T-helper 2 cell treated with Interferon-gamma antibody and Interleukin-4, amounts not matched to agents 5 μg/mL and 100 μg/mL, for 36 hours (primary cell): ENCODE results near the gene SDF2.
A peak's percentile ranks its signal among the peaks of the same experiment; 100 is the strongest.

ENCODE experiments used
- DNase-seq: peaks from one replicate; pipeline ENCODE4 v3.0.0; 2021; ENCODE audit warnings: low spot score
- H3K27ac Mint-ChIP-seq: one replicate; pipeline ENCODE4 v1.8.0; 2021; ENCODE audit warnings: mild to moderate bottlenecking, mixed read lengths
- H3K27me3 Mint-ChIP-seq: one replicate; pipeline ENCODE4 v1.8.0; 2021; ENCODE audit warnings: low read depth, mixed read lengths
- H3K36me3 Mint-ChIP-seq: one replicate; pipeline ENCODE4 v1.8.0; 2021; ENCODE audit warnings: low read depth, mixed read lengths
- H3K4me1 Mint-ChIP-seq: one replicate; pipeline ENCODE4 v1.8.0; 2021; ENCODE audit warnings: low read depth, mixed read lengths
- H3K4me3 Mint-ChIP-seq: one replicate; pipeline ENCODE4 v1.8.0; 2022; ENCODE audit warnings: mild to moderate bottlenecking, moderate library complexity, mixed read lengths
- H3K9me3 Mint-ChIP-seq: one replicate; pipeline ENCODE4 v1.8.0; 2021; ENCODE audit warnings: mixed read lengths

Gene SDF2

GRCh38 chr17:28700278-28700677 lies 38.6 kb upstream of the SDF2 start:
- Mint-ChIP-seq H3K9me3 (no peaks in the 10 kb centered on the region), H3K27ac (no peak overlapping the region), H3K4me1 (no peaks in the 10 kb centered on the region), H3K36me3 (peaks cover 56% of the 10 kb centered on the region), H3K4me3 (no peak overlapping the region), H3K27me3 (no peaks in the 10 kb centered on the region)
- no peak for DNase-seq

- Mint-ChIP-seq H3K27ac (no peak overlapping the region), H3K36me3 (peaks cover 63% of the 10 kb centered on the region), H3K4me1 (no peaks in the 10 kb centered on the region), H3K27me3 (no peaks in the 10 kb centered on the region), H3K4me3 (no peak overlapping the region), H3K9me3 (no peaks in the 10 kb centered on the region)
- DNase-seq = no peak
Observed at GRCh38 chr17:28698253-28698941, 36.7 kb upstream of the SDF2 start.

- Mint-ChIP-seq H3K27ac (no peak overlapping the region), H3K27me3 (no peaks in the 10 kb centered on the region), H3K36me3 (peaks cover 67% of the 10 kb centered on the region), H3K4me1 (no peaks in the 10 kb centered on the region), H3K4me3 (no peak overlapping the region), H3K9me3 (no peaks in the 10 kb centered on the region)
- no peak for DNase-seq
Observed at GRCh38 chr17:28693869-28694268, 32.2 kb upstream of the SDF2 start.

- DNase-seq = no peak
- H3K4me1 Mint-ChIP-seq = no peaks in the 10 kb centered on the region
- H3K27ac Mint-ChIP-seq = no peak overlapping the region
- H3K4me3 Mint-ChIP-seq = no peak overlapping the region
- H3K9me3 Mint-ChIP-seq = no peaks in the 10 kb centered on the region
- H3K27me3 Mint-ChIP-seq = no peaks in the 10 kb centered on the region
- peaks cover 70% of the 10 kb centered on the region for H3K36me3 Mint-ChIP-seq
Observed at GRCh38 chr17:28689011-28689410, 27.3 kb upstream of the SDF2 start.

GRCh38 chr17:28688481-28688880 lies 26.8 kb upstream of the SDF2 start:
- Mint-ChIP-seq H3K36me3 (peaks cover 68% of the 10 kb centered on the region), H3K27me3 (no peaks in the 10 kb centered on the region), H3K9me3 (no peaks in the 10 kb centered on the region), H3K4me3 (no peak overlapping the region), H3K4me1 (no peaks in the 10 kb centered on the region), H3K27ac (no peak overlapping the region)
- no peak for DNase-seq

GRCh38 chr17:28686296-28686695 lies 24.6 kb upstream of the SDF2 start:
- H3K36me3 Mint-ChIP-seq = peaks cover 80% of the 10 kb centered on the region
- H3K27me3 Mint-ChIP-seq = no peaks in the 10 kb centered on the region
- no peaks in the 10 kb centered on the region for H3K9me3 Mint-ChIP-seq
- no peak overlapping the region for H3K4me3 Mint-ChIP-seq
- H3K4me1 Mint-ChIP-seq = no peaks in the 10 kb centered on the region
- no peak overlapping the region for H3K27ac Mint-ChIP-seq
- DNase-seq = no peak

GRCh38 chr17:28685366-28685765 lies 23.7 kb upstream of the SDF2 start:
- Mint-ChIP-seq H3K27ac (no peak overlapping the region), H3K27me3 (no peaks in the 10 kb centered on the region), H3K9me3 (no peaks in the 10 kb centered on the region), H3K4me1 (no peaks in the 10 kb centered on the region), H3K4me3 (no peak overlapping the region), H3K36me3 (peaks cover 75% of the 10 kb centered on the region)
- DNase-seq = no peak

- Mint-ChIP-seq H3K4me3 (no peak overlapping the region), H3K4me1 (no peaks in the 10 kb centered on the region), H3K36me3 (peaks cover 71% of the 10 kb centered on the region), H3K27ac (no peak overlapping the region), H3K9me3 (no peaks in the 10 kb centered on the region), H3K27me3 (no peaks in the 10 kb centered on the region)
- no peak for DNase-seq
Observed at GRCh38 chr17:28684963-28685362, 23.3 kb upstream of the SDF2 start.

GRCh38 chr17:28682655-28683054 lies 20.9 kb upstream of the SDF2 start:
- H3K36me3 Mint-ChIP-seq = peaks cover 62% of the 10 kb centered on the region
- no peaks in the 10 kb centered on the region for H3K4me1 Mint-ChIP-seq
- H3K9me3 Mint-ChIP-seq = no peaks in the 10 kb centered on the region
- no peak for DNase-seq
- no peaks in the 10 kb centered on the region for H3K27me3 Mint-ChIP-seq
- H3K27ac Mint-ChIP-seq = no peak overlapping the region
- H3K4me3 Mint-ChIP-seq = no peak overlapping the region

- Mint-ChIP-seq H3K4me1 (no peaks in the 10 kb centered on the region), H3K36me3 (peaks cover 64% of the 10 kb centered on the region), H3K4me3 (no peak overlapping the region), H3K9me3 (no peaks in the 10 kb centered on the region), H3K27me3 (no peaks in the 10 kb centered on the region), H3K27ac (no peak overlapping the region)
- DNase-seq = no peak
Observed at GRCh38 chr17:28675980-28676379, 14.3 kb upstream of the SDF2 start.

- Mint-ChIP-seq H3K36me3 (peaks cover 67% of the 10 kb centered on the region), H3K27me3 (no peaks in the 10 kb centered on the region), H3K27ac (no peak overlapping the region), H3K4me1 (peaks cover 1% of the 10 kb centered on the region), H3K4me3 (no peak overlapping the region), H3K9me3 (no peaks in the 10 kb centered on the region)
- DNase-seq = no peak
Observed at GRCh38 chr17:28675490-28675889, 13.8 kb upstream of the SDF2 start.

GRCh38 chr17:28669918-28670317 lies 8.2 kb upstream of the SDF2 start:
- Mint-ChIP-seq H3K4me1 (peaks cover 7% of the 10 kb centered on the region), H3K27me3 (no peaks in the 10 kb centered on the region), H3K4me3 (no peak overlapping the region), H3K9me3 (no peaks in the 10 kb centered on the region), H3K27ac (no peak overlapping the region), H3K36me3 (peaks cover 46% of the 10 kb centered on the region)
- DNase-seq = no peak

GRCh38 chr17:28667870-28668269 lies 6.2 kb upstream of the SDF2 start:
- H3K27me3 Mint-ChIP-seq = no peaks in the 10 kb centered on the region
- peaks cover 28% of the 10 kb centered on the region for H3K36me3 Mint-ChIP-seq
- no peak overlapping the region for H3K27ac Mint-ChIP-seq
- H3K4me1 Mint-ChIP-seq = peaks cover 24% of the 10 kb centered on the region
- no peak overlapping the region for H3K4me3 Mint-ChIP-seq
- no peaks in the 10 kb centered on the region for H3K9me3 Mint-ChIP-seq
- no peak for DNase-seq

GRCh38 chr17:28665994-28666393 lies 4.3 kb upstream of the SDF2 start:
- no peaks in the 10 kb centered on the region for H3K9me3 Mint-ChIP-seq
- no peak for DNase-seq
- no peaks in the 10 kb centered on the region for H3K27me3 Mint-ChIP-seq
- H3K4me1 Mint-ChIP-seq = peaks cover 27% of the 10 kb centered on the region
- H3K27ac Mint-ChIP-seq = peak overlapping the region; percentile 32
- no peak overlapping the region for H3K4me3 Mint-ChIP-seq
- peaks cover 18% of the 10 kb centered on the region for H3K36me3 Mint-ChIP-seq

- H3K4me1 Mint-ChIP-seq = peaks cover 34% of the 10 kb centered on the region
- no peaks in the 10 kb centered on the region for H3K27me3 Mint-ChIP-seq
- no peaks in the 10 kb centered on the region for H3K9me3 Mint-ChIP-seq
- peaks cover 32% of the 10 kb centered on the region for H3K36me3 Mint-ChIP-seq
- peak overlapping the region; percentile 95 for H3K4me3 Mint-ChIP-seq
- H3K27ac Mint-ChIP-seq = peak overlapping the region; percentile 95
- DNase-seq = no peak
Observed at GRCh38 chr17:28663723-28664122, 2.0 kb upstream of the SDF2 start.
